Measurements from ENCODE around the gene VILL.
A peak's percentile ranks its signal among the peaks of the same experiment; 100 is the strongest.

The VILL gene

DNA sequence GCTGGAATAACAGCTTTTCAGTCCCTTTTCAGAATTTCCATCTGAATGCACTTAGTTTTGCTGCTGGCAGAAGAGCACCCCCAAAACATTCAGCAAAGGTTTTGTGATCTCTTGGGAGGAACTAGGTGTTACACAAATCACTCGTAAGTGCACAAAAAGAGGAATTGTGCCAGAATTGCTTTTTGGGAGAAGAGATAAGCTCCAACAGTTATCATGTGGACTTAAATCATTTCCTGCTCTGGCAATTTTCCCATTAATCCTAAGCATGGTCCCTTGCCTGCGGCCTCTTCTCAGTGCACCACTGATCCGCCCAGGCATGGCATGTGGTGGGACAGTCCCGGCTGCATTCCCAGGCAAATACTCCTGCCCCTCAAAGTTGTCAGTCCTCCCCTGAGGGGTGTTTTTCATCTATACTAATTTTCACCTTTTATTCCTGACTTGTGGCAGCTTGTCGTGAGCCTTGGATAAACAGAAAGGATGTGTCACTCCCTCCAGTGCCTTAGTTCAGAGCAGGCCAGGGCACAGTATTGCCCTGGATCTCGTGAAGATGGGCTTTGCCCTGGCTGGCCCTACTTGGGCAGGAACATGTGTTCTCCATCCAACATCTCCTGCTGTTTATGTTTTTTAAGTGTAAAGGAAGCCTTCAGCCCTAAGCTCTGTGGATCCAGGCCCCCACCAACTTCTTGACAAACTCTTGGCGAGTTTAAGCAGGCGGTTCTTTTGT lies 44.6 kb upstream of the VILL start:
- Histone ChIP-seq H3K9me3 (ENCODE audit: control insufficient read depth, low read length) (no peaks in the 10 kb centered on the region), H3K27ac (ENCODE audit: low read length, poor library complexity, severe bottlenecking) (peak overlapping the region; percentile 64), H3K14ac (ENCODE audit: low read length in 2 of 2) (no peak overlapping the region), H2AK5ac (ENCODE audit: low read length, severe bottlenecking) (peak overlapping the region; percentile 71), H4K8ac (ENCODE audit: low read length) (peak overlapping the region; percentile 35), H3K36me3 (ENCODE audit: control insufficient read depth in 1 of 2, insufficient read depth in 2 of 2, low read depth in 1 of 2, low read length in 2 of 2) (peaks cover 4 to 8% of the 10 kb centered on the region in 2 experiments), H2BK12ac (ENCODE audit: low read length in 2 of 2) (peak overlapping the region; percentile 38 to 95), H3K79me1 (replicated peaks; ENCODE audit: low read length, poor library complexity, severe bottlenecking) (peaks cover 24% of the 10 kb centered on the region), H3K4me2 (ENCODE audit: low read length, poor library complexity, severe bottlenecking) (peak overlapping the region; percentile 12), H3K4me3 (ENCODE audit: insufficient read depth in 1 of 2, low read depth in 1 of 2, low read length in 2 of 2) (peak overlapping the region in 1 of 2 experiments; percentile 3), H2AFZ (ENCODE audit: low read depth, low read length) (no peak overlapping the region), H3K9ac (ENCODE audit: low read length) (peak overlapping the region; percentile 6), H2BK120ac (ENCODE audit: low read depth, low read length) (no peak overlapping the region), H3K4ac (ENCODE audit: low read depth in 1 of 2, low read length in 2 of 2) (peak overlapping the region in 1 of 2 experiments; percentile 62), H3K23ac (ENCODE audit: low read length in 2 of 2) (no peak overlapping the region), H4K91ac (ENCODE audit: low read length) (peak overlapping the region; percentile 83), H3K18ac (ENCODE audit: low read depth in 1 of 2, low read length in 2 of 2) (peak overlapping the region; percentile 17 to 85), H2BK15ac (ENCODE audit: low read depth, poor library complexity, severe bottlenecking) (no peak overlapping the region), H3K4me1 (ENCODE audit: control insufficient read depth, insufficient read depth, low read depth, low read length) (peaks cover 16% of the 10 kb centered on the region), H2BK5ac (ENCODE audit: low read depth, low read length, poor library complexity, severe bottlenecking) (peak overlapping the region; percentile 20), H3K27me3 (ENCODE audit: control insufficient read depth in 1 of 2, insufficient read depth in 1 of 2, low read length in 2 of 2) (no peaks in the 10 kb centered on the region)
- peak; percentile 82 for DNase-seq
- whole genome bisulfite sequencing: 6% methylated on average over 6 of the region's 8 CpGs

DNA sequence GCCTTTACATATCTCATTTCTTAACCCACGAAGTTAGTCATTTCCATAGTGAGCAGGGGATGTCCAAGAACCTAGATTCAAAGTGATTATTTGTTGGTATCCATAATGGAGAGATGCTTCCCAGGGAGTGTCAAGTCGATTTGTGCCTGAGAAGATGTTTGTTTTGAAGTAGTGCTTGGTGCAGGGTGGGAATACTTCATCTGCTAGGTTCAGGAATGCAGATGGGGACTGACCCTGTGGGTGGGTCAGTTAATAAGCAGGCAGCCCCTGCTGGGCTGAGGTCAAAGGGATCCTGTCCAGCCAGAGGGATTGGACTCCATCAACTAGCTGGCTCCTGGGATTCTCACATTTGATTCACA lies 44.1 kb upstream of the VILL start:
- Histone ChIP-seq H2BK120ac (ENCODE audit: low read depth, low read length) (no peak overlapping the region), H2BK5ac (ENCODE audit: low read depth, low read length, poor library complexity, severe bottlenecking) (peak overlapping the region; percentile 20), H3K4ac (ENCODE audit: low read depth in 1 of 2, low read length in 2 of 2) (peak overlapping the region in 1 of 2 experiments; percentile 45), H3K4me2 (ENCODE audit: low read length, poor library complexity, severe bottlenecking) (no peak overlapping the region), H3K4me1 (ENCODE audit: control insufficient read depth, insufficient read depth, low read depth, low read length) (peaks cover 16% of the 10 kb centered on the region), H3K14ac (ENCODE audit: low read length in 2 of 2) (no peak overlapping the region), H3K9ac (ENCODE audit: low read length) (no peak overlapping the region), H2BK12ac (ENCODE audit: low read length in 2 of 2) (peak overlapping the region in 1 of 2 experiments; percentile 75), H2BK15ac (ENCODE audit: low read depth, poor library complexity, severe bottlenecking) (peak overlapping the region; percentile 8), H3K79me1 (replicated peaks; ENCODE audit: low read length, poor library complexity, severe bottlenecking) (peaks cover 20% of the 10 kb centered on the region), H3K23ac (ENCODE audit: low read length in 2 of 2) (no peak overlapping the region), H4K91ac (ENCODE audit: low read length) (no peak overlapping the region), H3K27ac (ENCODE audit: low read length, poor library complexity, severe bottlenecking) (peak overlapping the region; percentile 64), H2AFZ (ENCODE audit: low read depth, low read length) (no peak overlapping the region), H2AK5ac (ENCODE audit: low read length, severe bottlenecking) (no peak overlapping the region), H3K27me3 (ENCODE audit: control insufficient read depth in 1 of 2, insufficient read depth in 1 of 2, low read length in 2 of 2) (no peaks in the 10 kb centered on the region), H3K18ac (ENCODE audit: low read depth in 1 of 2, low read length in 2 of 2) (peak overlapping the region; percentile 58 to 88), H3K4me3 (ENCODE audit: insufficient read depth in 1 of 2, low read depth in 1 of 2, low read length in 2 of 2) (no peak overlapping the region), H3K9me3 (ENCODE audit: control insufficient read depth, low read length) (no peaks in the 10 kb centered on the region), H3K36me3 (ENCODE audit: control insufficient read depth in 1 of 2, insufficient read depth in 2 of 2, low read depth in 1 of 2, low read length in 2 of 2) (peaks cover 4 to 8% of the 10 kb centered on the region in 2 experiments), H4K8ac (ENCODE audit: low read length) (no peak overlapping the region)
- 27% methylated on average over 2 of the region's 2 CpGs for WGBS
- DNase-seq: no peak

DNA sequence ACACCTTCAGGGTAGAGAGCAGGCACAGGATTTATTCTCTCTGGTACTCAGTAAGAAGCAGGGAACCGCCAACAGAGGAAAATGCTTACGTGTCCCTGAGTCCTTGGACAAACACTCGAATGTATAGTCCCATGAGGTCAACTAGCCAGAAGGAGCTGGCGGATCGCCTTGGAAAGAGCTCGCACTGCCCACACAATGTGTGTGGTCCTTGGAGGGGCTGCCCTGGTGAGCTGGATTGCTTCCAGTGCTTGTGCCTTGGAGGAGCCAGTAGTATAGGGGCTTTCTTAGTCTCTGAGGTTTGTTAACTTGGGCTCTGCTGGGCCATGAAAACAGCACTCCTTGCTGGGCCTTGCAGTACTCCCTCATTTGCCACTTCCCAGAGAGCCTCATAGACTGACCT lies 40.7 kb upstream of the VILL start:
- 52% methylated on average over 6 of the region's 6 CpGs for WGBS
- peak overlapping the region in 1 of 2 experiments; percentile 60 for H3K14ac ChIP-seq (ENCODE audit: low read length in 2 of 2)

DNA sequence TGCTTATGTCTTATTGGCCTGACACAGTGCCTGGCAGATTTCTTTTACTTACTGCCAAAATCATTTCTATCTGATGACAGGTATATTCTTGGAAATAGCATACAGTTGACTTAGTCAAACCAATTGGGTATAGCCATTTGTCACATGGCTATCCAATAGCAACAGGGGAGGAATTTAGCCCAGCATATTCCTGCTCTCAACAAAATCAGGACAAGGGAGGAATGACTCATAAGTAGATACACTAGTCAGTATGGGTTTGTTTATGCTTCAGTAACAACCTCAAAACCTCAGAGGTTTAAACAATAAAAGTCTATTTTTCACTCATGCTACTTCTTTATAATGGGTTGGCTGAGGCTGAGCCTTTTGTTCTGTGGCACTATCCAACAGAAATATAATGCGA lies 38.0 kb upstream of the VILL start:
- no peak overlapping the region for H2BK12ac ChIP-seq (ENCODE audit: low read length in 2 of 2)
- no peak overlapping the region for H3K4me3 ChIP-seq (ENCODE audit: insufficient read depth in 1 of 2, low read depth in 1 of 2, low read length in 2 of 2)
- no peak overlapping the region for H2BK5ac ChIP-seq (ENCODE audit: low read depth, low read length, poor library complexity, severe bottlenecking)
- WGBS: no CpG with 5 or more reads among the region's 1 CpG
- no peak overlapping the region for H4K91ac ChIP-seq (ENCODE audit: low read length)
- H3K18ac ChIP-seq (ENCODE audit: low read depth in 1 of 2, low read length in 2 of 2): no peak overlapping the region
- peaks cover 13% of the 10 kb centered on the region for H3K79me1 ChIP-seq (replicated peaks; ENCODE audit: low read length, poor library complexity, severe bottlenecking)
- H4K8ac ChIP-seq (ENCODE audit: low read length): no peak overlapping the region
- H3K27me3 ChIP-seq (ENCODE audit: control insufficient read depth in 1 of 2, insufficient read depth in 1 of 2, low read length in 2 of 2): no peaks in the 10 kb centered on the region
- no peak overlapping the region for H2AFZ ChIP-seq (ENCODE audit: low read depth, low read length)
- no peak overlapping the region for H3K14ac ChIP-seq (ENCODE audit: low read length in 2 of 2)
- peak; percentile 68 for DNase-seq
- no peak overlapping the region for H2BK15ac ChIP-seq (ENCODE audit: low read depth, poor library complexity, severe bottlenecking)
- peaks cover 18 to 32% of the 10 kb centered on the region in 2 experiments for H3K36me3 ChIP-seq (ENCODE audit: control insufficient read depth in 1 of 2, insufficient read depth in 2 of 2, low read depth in 1 of 2, low read length in 2 of 2)
- no peak overlapping the region for H3K23ac ChIP-seq (ENCODE audit: low read length in 2 of 2)
- H3K27ac ChIP-seq (ENCODE audit: low read length, poor library complexity, severe bottlenecking): no peak overlapping the region
- no peaks in the 10 kb centered on the region for H3K9me3 ChIP-seq (ENCODE audit: control insufficient read depth, low read length)
- no peak overlapping the region for H3K9ac ChIP-seq (ENCODE audit: low read length)
- no peak overlapping the region for H3K4me2 ChIP-seq (ENCODE audit: low read length, poor library complexity, severe bottlenecking)
- no peak overlapping the region for H2AK5ac ChIP-seq (ENCODE audit: low read length, severe bottlenecking)
- no peak overlapping the region for H3K4ac ChIP-seq (ENCODE audit: low read depth in 1 of 2, low read length in 2 of 2)
- H3K4me1 ChIP-seq (ENCODE audit: control insufficient read depth, insufficient read depth, low read depth, low read length): peaks cover under 1% of the 10 kb centered on the region
- no peak overlapping the region for H2BK120ac ChIP-seq (ENCODE audit: low read depth, low read length)

More for the DNA sequence above, 40.7 kb upstream of the VILL start:
- no peak overlapping the region for H2BK120ac ChIP-seq (ENCODE audit: low read depth, low read length)
- peak overlapping the region in 1 of 2 experiments; percentile 80 for H3K18ac ChIP-seq (ENCODE audit: low read depth in 1 of 2, low read length in 2 of 2)
- no peak overlapping the region for H3K9ac ChIP-seq (ENCODE audit: low read length)
- no peaks in the 10 kb centered on the region for H3K27me3 ChIP-seq (ENCODE audit: control insufficient read depth in 1 of 2, insufficient read depth in 1 of 2, low read length in 2 of 2)
- H4K91ac ChIP-seq (ENCODE audit: low read length): no peak overlapping the region
- H3K4ac ChIP-seq (ENCODE audit: low read depth in 1 of 2, low read length in 2 of 2): peak overlapping the region in 1 of 2 experiments; percentile 69
- peak; percentile 65 for DNase-seq
- H3K36me3 ChIP-seq (ENCODE audit: control insufficient read depth in 1 of 2, insufficient read depth in 2 of 2, low read depth in 1 of 2, low read length in 2 of 2): peaks cover 11 to 21% of the 10 kb centered on the region in 2 experiments
- H4K8ac ChIP-seq (ENCODE audit: low read length): no peak overlapping the region
- no peaks in the 10 kb centered on the region for H3K9me3 ChIP-seq (ENCODE audit: control insufficient read depth, low read length)
- H2BK5ac ChIP-seq (ENCODE audit: low read depth, low read length, poor library complexity, severe bottlenecking): no peak overlapping the region
- H3K79me1 ChIP-seq (replicated peaks; ENCODE audit: low read length, poor library complexity, severe bottlenecking): peaks cover 10% of the 10 kb centered on the region
- peak overlapping the region; percentile 6 for H2AK5ac ChIP-seq (ENCODE audit: low read length, severe bottlenecking)
- peak overlapping the region in 1 of 2 experiments; percentile 39 for H2BK12ac ChIP-seq (ENCODE audit: low read length in 2 of 2)
- no peak overlapping the region for H3K27ac ChIP-seq (ENCODE audit: low read length, poor library complexity, severe bottlenecking)
- H2BK15ac ChIP-seq (ENCODE audit: low read depth, poor library complexity, severe bottlenecking): no peak overlapping the region
- H2AFZ ChIP-seq (ENCODE audit: low read depth, low read length): no peak overlapping the region
- H3K4me1 ChIP-seq (ENCODE audit: control insufficient read depth, insufficient read depth, low read depth, low read length): peaks cover 14% of the 10 kb centered on the region
- H3K4me2 ChIP-seq (ENCODE audit: low read length, poor library complexity, severe bottlenecking): no peak overlapping the region
- peak overlapping the region in 1 of 2 experiments; percentile 96 for H3K23ac ChIP-seq (ENCODE audit: low read length in 2 of 2)
- no peak overlapping the region for H3K4me3 ChIP-seq (ENCODE audit: insufficient read depth in 1 of 2, low read depth in 1 of 2, low read length in 2 of 2)
